ENCODE measurements around the gene KRT2.

The KRT2 gene

DNA sequence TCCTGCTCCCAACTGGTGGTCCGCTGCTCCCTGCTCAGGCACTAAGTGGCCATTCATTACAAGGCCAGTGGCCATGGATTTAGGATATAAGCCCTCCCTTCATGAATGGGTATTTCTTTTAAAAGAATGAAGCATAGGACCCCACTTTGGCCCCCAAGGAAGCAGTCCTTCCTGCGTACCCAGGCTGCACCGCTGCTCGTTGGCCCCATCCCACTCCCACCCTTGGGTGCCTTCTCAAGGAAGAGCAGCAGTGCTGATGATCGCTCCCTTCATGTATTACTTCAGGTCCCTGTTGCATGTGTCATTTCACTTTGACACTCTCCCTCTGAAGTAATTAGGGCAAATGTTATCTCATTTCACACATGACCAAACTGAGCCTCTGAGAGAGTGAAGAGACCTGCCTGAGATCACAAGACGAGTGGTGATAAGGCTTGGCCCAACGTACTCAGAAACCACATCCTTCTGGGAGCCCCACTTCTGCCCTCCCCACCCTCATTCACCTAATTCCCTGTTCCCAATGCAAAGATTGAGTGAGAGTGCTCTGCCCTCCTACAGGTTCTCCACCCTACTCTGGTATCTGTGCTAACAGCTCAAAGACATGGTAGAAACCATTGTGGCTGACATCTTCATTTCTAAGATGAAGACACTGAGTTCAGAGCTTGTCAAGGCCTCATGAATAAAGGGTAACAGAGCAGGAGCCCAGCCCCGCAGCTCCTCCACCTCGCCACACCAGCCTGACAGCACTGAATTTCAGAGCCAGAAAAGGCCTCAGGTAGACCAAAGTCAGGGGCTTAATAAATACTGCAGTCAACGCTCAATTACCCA is 10.3 kb upstream of the KRT2 start:
- FAIRE-seq: no peak

GRCh38 chr12:52661668-52662067 is 9.7 kb upstream of the KRT2 start:
- FAIRE-seq: no peak

GRCh38 chr12:52660934-52661499 is 9.0 kb upstream of the KRT2 start:
- FAIRE-seq: no peak

DNA sequence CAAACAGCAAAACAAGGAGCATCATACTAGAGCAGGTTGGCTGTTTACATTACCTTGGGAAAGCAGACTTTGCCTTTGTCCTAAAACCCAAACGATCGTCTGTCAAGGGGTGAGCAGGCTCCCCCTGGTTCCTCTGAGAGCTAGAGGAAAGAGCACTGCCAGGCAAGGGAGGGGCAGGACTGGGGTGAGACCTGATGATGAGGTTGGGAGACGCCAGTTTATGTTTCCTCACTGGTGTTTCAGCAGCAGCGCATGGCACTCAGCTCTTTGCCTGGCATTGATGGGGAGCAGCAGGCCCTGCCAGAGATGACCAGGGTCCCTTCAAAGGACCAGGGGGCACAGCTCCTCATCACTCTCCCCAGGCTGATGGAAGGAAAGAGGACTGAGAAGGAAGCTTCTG is 7.9 kb upstream of the KRT2 start:
- FAIRE-seq: no peak

GRCh38 chr12:52659395-52659794 is 7.4 kb upstream of the KRT2 start:
- FAIRE-seq: no peak

GRCh38 chr12:52658196-52658595 is 6.2 kb upstream of the KRT2 start:
- FAIRE-seq: no peak

GRCh38 chr12:52657250-52657902 is 5.4 kb upstream of the KRT2 start:
- no peak for FAIRE-seq

DNA sequence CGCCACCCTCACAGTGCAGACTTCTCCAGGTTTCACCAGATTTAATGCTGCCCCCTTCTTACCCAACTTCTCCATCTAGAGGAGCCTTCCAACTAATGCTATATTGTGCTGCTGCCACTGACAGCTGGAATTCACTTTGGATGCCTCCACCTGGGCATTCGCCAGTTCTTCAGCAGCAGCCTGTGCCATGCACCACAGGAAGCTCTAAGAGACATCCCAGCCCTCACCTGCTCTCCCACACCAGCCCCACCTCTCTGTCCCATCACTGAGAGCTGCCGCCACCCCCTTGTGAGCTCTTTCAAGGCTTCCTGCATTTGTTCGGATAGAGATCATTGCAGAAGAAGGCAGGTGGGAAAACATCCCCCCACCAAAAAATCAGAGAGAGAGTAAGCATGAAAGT is 4.6 kb upstream of the KRT2 start:
- no peak for FAIRE-seq

- FAIRE-seq: no peak
Observed at GRCh38 chr12:52655720-52656124, 3.7 kb upstream of the KRT2 start.

GRCh38 chr12:52655251-52655650 is 3.2 kb upstream of the KRT2 start:
- FAIRE-seq: no peak

DNA sequence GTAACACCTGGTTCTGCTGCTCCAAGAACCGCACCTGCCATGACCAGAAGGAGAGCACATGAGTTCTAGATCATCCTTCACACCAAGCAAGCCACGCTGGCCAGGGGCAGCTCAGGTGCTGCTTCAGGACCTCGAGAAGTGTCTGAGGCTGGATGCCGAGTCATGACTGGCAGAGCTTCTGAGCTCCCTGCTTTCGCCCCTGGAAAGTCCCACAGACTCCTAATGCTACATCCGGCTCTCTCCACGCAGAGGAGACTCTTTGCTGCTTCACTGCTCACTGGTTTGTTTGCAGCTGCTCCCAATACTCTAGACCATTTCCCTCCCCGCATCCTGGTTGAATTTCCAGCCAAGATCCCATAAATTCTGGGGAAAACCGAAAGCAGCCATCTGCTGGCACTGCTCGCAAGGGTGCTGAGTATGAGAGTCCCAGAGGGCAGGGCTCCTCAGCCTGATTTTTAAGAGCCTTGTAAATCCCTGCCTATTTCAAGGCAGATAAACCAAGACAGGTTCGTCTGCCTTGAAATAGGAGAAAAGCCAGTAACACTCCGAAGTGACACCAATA is 1.4 kb downstream of the KRT2 start:
- FAIRE-seq: no peak

DNA sequence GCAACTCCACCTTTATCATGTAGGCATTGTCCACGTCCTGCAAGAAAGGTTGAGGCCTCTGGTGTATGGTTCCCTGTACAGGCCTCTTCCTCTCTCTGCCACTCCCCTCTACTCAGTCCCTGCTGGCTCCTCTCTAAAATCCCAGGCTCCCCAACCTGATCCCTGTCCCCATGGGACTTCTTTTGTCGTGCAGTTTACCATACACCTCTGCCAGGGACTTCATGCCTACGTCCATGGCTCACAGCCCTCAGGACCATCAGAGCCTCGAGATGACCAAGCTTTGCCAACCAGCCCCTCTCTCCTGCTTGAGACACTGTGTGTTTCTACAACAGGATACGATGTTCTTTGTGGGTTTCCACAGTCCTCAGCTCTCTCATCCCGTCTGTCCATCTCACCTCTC is 2.9 kb downstream of the KRT2 start:
- no peak for FAIRE-seq

DNA sequence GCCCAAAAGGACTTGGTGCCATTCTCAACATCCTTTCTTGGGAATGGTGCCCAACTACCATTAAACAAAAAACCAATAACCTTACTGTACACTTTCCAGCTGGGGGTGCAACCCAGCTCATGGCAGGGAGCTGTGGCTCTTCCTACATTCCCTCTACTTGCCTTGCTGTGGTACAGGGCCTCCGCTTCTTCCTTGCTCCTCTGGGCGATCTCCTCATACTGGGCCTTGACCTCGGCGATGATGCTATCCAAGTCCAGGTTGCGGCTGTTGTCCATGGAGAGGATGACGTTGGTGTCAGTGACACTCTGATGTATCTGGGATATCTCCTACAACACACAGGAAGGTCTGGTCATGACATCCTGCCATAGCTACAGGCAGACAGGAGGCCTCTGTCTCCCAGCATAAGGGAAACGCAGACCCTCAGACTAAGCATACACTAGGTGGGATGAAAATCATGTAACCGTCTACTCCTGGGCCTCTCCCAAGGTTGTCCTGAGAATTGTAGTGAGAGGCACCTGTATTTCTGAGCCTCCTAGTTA is 3.9 kb downstream of the KRT2 start:
- FAIRE-seq: no peak

- no peak for FAIRE-seq
Observed at GRCh38 chr12:52647601-52648000, 4.4 kb downstream of the KRT2 start.

DNA sequence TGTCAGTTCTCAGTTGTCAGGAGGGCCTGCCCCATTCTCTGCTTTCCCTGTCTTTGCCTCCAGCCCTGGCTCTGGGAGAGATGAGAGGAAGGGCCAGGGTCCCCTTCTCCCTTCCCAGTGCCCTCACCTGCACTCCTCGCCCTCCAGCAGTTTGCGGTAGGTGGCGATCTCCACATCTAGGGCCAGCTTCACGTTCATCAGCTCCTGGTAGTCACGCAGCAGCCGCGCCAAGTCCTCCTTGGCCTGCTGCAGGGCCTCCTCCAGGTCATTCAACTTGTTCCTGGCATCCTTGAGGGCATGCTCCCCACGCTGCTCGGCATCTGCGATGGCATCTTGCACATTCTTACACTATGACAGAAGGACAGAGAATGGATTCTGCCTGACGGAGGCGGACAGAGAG is 5.4 kb downstream of the KRT2 start:
- no peak for FAIRE-seq

DNA sequence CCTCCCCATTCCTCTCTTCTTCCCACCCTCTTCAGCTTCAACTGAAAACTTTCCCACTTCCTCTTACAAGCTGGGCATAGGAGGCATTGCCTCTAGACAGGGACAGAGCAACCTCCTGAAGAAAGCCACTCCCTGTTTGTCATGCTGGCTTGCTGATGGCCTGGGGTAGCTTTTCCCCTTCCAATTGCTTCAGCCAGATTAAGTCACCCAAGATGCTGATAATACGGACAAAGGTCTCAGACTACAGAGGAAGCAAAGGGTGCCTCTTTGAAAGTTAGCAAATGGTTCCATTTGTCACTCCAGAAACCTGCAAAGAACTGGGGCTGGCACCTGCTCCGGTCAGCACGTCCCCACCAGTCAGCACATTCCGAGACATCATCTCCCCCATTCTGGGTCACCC is 6.0 kb downstream of the KRT2 start:
- FAIRE-seq: no peak

- no peak for FAIRE-seq
Observed at GRCh38 chr12:52645120-52645761, 6.8 kb downstream of the KRT2 start.

DNA sequence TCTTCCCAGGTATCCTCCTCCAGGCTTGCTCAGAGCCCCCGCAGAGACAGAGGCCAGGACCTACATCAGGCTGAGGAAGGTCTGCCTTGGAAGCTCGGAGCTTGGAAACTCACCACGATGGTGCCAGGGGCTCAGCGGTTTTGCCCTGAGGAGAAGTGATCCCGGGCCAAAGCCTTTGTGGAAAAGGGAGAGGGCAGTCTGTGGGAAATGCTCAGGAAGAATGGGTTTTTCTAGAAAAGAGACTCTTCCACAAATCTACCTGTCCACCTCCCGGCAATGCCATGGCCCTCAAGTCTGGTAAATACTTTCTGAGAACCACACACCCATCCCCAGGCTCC is 8.0 kb downstream of the KRT2 start:
- FAIRE-seq: no peak

- no peak for FAIRE-seq
Observed at GRCh38 chr12:52643233-52644077, 8.6 kb downstream of the KRT2 start.

- FAIRE-seq: no peak
Observed at GRCh38 chr12:52641468-52641867, 10.5 kb downstream of the KRT2 start.

DNA sequence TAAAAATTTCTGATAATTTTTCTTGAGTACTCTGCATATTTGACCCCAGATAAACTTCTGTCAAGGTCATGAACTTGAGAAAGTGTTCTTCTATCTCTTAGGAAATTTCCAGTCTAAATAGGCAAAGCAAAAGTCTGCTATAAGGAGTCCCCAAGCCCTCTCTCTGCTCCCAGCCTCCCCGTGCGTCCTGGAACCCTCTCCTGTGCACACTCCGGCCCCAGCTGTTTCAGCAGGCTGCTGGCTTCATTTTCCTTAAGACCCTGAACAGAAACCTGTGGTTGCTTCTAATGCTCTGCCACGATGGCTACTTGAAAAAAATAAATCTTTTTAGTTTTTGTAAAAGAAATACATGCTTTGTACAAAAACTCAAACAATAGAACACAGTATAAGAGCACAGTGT is 14.7 kb downstream of the KRT2 start:
- no peak for FAIRE-seq

DNA sequence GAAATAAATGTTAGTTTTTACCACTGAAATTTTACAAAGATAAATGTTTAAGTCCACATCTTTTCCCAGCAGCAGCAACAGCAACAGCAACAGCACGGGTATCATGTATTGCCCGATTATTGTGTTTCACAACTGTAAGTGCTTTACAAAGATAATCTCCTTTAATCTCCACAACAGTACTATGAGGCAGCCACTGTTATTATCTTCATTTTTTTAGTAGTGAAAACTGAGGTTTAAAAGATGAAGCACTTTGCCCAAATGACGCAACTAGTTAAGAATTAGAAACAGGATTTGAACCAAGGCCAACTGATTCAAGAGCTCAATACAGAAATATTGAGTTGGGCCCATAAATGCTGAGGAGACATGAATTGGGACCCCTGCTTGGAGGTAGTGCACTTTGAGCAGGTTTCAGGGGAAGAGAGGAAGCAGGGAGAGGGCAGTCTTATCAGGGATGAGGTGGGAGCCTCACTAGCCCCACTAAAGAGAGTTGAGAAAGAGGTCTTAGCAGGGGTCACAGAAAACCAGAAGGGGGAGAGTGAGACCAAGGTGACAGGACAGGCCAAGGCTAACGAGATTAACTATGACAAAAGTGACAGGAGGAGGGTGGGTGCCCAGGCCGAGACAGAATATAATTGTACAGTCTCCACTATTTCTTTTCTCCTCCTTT is 15.3 kb downstream of the KRT2 start:
- FAIRE-seq: no peak

All from A204.1 (cell line).